ENCODE measurements around the gene WFDC13. TPM values are rescaled to one million over a fixed set of nuclear protein-coding genes. Genes with fewer than 3 reads are reported as not detected.
"Not testable (repeated sequence)": the region's sequence is repeated elsewhere in the genome, so short reads cannot be mapped to it uniquely, and the experiment has no call there.

The WFDC13 gene, protein sequence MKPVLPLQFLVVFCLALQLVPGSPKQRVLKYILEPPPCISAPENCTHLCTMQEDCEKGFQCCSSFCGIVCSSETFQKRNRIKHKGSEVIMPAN
- total RNA-seq, result not detected

DNA sequence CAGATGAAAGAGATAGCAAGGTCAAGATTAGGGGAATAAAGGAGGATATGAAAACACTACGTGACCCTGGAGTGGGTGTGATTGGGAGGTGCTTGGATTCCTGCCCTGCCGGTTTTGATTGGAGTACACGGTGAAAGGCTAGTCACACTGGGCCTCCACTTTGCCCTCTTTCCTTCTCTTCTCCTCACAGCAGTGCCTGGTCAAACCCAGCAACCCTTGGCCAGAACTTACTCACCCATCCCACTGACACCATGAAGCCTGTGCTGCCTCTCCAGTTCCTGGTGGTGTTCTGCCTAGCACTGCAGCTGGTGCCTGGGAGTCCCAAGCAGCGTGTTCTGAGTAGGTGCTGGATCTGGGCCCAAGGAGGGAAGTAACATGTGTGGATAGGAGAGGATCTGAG is at the start of gene WFDC13:
TSS of gene WFDC13 (plus strand) at position 166 of the 400 bp plus-strand sequence. CDS start at position 252, 86 bp downstream.
- ATAC-seq (no peak), DNase-seq (no peak)
- ChIA-PET CTCF (no interaction called here), POLR2A (no interaction called here)
- H3K9me3 Mint-ChIP-seq (ENCODE audit: insufficient read depth), result no peaks in the 10 kb centered on the region
- H3K27ac Mint-ChIP-seq, result no peak within 1 kb of the TSS
- no peaks in the 10 kb centered on the region for H3K36me3 Mint-ChIP-seq (ENCODE audit: low read depth)
- H3K4me1 Mint-ChIP-seq (ENCODE audit: low read depth), result no peaks in the 10 kb centered on the region
- H3K27me3 Mint-ChIP-seq (ENCODE audit: low read depth), result peaks cover 7% of the 10 kb centered on the region
- no peak within 1 kb of the TSS for H3K4me3 Mint-ChIP-seq

DNA sequence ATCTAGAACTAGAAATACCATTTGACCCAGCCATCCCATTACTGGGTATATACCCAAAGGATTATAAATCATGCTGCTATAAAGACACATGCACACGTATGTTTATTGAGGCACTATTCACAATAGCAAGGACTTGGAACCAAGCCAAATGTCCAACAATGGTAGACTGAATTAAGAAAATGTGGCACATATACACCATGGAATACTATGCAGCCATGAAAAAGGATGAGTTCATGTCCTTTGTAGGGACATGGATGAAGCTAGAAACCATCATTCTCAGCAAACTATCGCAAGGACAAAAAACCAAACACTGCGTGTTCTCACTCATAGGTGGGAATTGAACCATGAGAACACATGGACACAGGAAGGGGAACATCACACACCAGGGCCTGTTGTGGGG is 44.8 kb upstream of the WFDC13 start:
- H3K36me3 Mint-ChIP-seq (ENCODE audit: low read depth); DNase-seq; POLR2A ChIA-PET; H3K4me3 Mint-ChIP-seq; ATAC-seq; H3K27me3 Mint-ChIP-seq (ENCODE audit: low read depth); H3K9me3 Mint-ChIP-seq (ENCODE audit: insufficient read depth); H3K4me1 Mint-ChIP-seq (ENCODE audit: low read depth); H3K27ac Mint-ChIP-seq; CTCF ChIA-PET: not testable (repeated sequence)

DNA sequence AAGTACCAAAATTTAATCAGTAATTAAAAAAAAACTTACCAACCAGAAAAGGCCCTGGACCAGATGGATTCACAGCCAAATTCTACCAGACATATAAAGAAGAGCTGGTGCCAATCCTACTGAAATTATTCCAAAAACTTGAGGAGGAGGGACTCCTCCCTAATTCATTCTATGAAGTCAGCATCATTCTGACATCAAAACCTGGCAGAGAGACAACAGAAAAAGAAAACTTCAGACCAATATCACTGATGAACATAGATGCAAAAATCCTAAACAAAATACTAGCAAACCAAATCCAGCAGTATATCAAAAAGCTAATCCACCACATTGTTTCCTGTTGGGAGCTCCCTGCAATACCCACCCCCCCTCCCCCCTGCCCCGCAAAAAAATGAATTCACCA is 31.7 kb upstream of the WFDC13 start, which contains the start of gene WFDC11:
TSS of gene WFDC11 (minus strand) at position 101 of the 400 bp plus-strand sequence. CDS start 19,639 bp downstream, outside the sequence.
- H3K4me1 Mint-ChIP-seq (ENCODE audit: low read depth), result no peaks in the 10 kb centered on the region
- ChIA-PET CTCF (no interaction called here), POLR2A (no interaction called here)
- DNase-seq (no peak), ATAC-seq (no peak)
- H3K4me3 Mint-ChIP-seq, result no peak within 1 kb of the TSS
- no peaks in the 10 kb centered on the region for H3K36me3 Mint-ChIP-seq (ENCODE audit: low read depth)
- no peaks in the 10 kb centered on the region for H3K9me3 Mint-ChIP-seq (ENCODE audit: insufficient read depth)
- H3K27me3 Mint-ChIP-seq (ENCODE audit: low read depth), result peaks cover 22% of the 10 kb centered on the region
- no peak within 1 kb of the TSS for H3K27ac Mint-ChIP-seq

DNA sequence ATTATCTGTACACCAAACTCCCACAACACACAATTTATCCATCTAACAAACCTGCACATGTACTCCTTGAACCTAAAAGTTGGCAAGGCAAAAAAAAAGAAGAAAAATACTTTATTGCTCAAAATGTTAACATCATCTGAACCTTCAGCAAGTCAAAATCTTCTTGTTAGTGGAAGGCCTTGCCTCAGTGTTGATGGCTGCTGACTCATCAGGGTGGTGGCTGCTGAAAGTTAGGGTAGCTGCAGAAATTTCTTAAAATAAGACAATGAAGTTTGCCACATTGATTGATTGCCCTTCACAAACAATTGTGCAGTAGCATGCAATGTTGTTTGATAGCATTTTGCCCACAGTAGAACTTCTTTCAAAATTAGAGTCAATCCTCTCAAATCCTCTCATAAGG is 29.1 kb upstream of the WFDC13 start:
- POLR2A ChIA-PET, result no interaction called here
- no peak overlapping the region for H3K27ac Mint-ChIP-seq
- peaks cover 32% of the 10 kb centered on the region for H3K27me3 Mint-ChIP-seq (ENCODE audit: low read depth)
- no peaks in the 10 kb centered on the region for H3K9me3 Mint-ChIP-seq (ENCODE audit: insufficient read depth)
- H3K36me3 Mint-ChIP-seq (ENCODE audit: low read depth), result no peaks in the 10 kb centered on the region
- CTCF ChIA-PET, result no interaction called here
- no peak for DNase-seq
- H3K4me1 Mint-ChIP-seq (ENCODE audit: low read depth), result no peaks in the 10 kb centered on the region
- no peak overlapping the region for H3K4me3 Mint-ChIP-seq
- ATAC-seq, result no peak

DNA sequence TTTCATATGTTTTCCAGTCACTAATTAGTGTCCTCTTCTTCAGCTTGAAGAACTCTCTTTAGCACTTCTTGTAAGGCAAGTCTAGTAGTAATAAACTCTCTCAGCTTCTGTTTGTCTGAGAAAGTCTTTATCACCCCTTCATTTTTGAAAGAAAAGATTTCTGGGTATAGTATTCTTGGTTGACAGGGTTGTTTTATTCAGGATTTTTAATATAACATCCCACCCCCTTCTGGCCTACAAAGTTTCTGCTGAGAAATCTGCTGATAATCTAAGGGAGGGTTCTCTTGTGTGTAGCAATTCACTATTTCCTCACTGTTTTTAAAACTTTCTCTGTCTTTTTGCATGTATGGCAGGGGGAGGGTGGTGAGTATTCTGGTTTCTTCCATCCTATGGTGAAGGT is 22.2 kb upstream of the WFDC13 start:
- no peak for ATAC-seq
- peaks cover 21% of the 10 kb centered on the region for H3K27me3 Mint-ChIP-seq (ENCODE audit: low read depth)
- H3K36me3 Mint-ChIP-seq (ENCODE audit: low read depth), result no peaks in the 10 kb centered on the region
- no peak overlapping the region for H3K27ac Mint-ChIP-seq
- no peak overlapping the region for H3K4me3 Mint-ChIP-seq
- DNase-seq, result no peak
- CTCF ChIA-PET, result no interaction called here
- H3K9me3 Mint-ChIP-seq (ENCODE audit: insufficient read depth), result peaks cover 13% of the 10 kb centered on the region
- peaks cover 4% of the 10 kb centered on the region for H3K4me1 Mint-ChIP-seq (ENCODE audit: low read depth)
- POLR2A ChIA-PET, result no interaction called here

- no peaks in the 10 kb centered on the region for H3K9me3 Mint-ChIP-seq (ENCODE audit: insufficient read depth)
- no peak overlapping the region for H3K4me3 Mint-ChIP-seq
- peaks cover 3% of the 10 kb centered on the region for H3K27me3 Mint-ChIP-seq (ENCODE audit: low read depth)
- H3K4me1 Mint-ChIP-seq (ENCODE audit: low read depth), result peaks cover 4% of the 10 kb centered on the region
- no peak for ATAC-seq
- CTCF ChIA-PET, result no interaction called here
- POLR2A ChIA-PET, result no interaction called here
- no peak for DNase-seq
- H3K36me3 Mint-ChIP-seq (ENCODE audit: low read depth), result no peaks in the 10 kb centered on the region
- H3K27ac Mint-ChIP-seq, result no peak overlapping the region
These were observed 15.9 kb upstream of the WFDC13 start for GRCh38 chr20:45685896-45686295.

- H3K4me3 Mint-ChIP-seq; H3K9me3 Mint-ChIP-seq (ENCODE audit: insufficient read depth); POLR2A ChIA-PET; ATAC-seq; H3K27me3 Mint-ChIP-seq (ENCODE audit: low read depth); H3K36me3 Mint-ChIP-seq (ENCODE audit: low read depth); DNase-seq; H3K4me1 Mint-ChIP-seq (ENCODE audit: low read depth); H3K27ac Mint-ChIP-seq: not testable (repeated sequence)
- CTCF ChIA-PET, result interaction anchor here (1.7 kb wide), 1 partner anchor 78 kb away, joined by 4 read pairs; no protein-coding TSS in a partner anchor
These were observed 8.5 kb upstream of the WFDC13 start for GRCh38 chr20:45693346-45693745.

- no peaks in the 10 kb centered on the region for H3K36me3 Mint-ChIP-seq (ENCODE audit: low read depth)
- ChIA-PET CTCF (no interaction called here), POLR2A (no interaction called here)
- DNase-seq, result no peak
- peaks cover 2% of the 10 kb centered on the region for H3K27me3 Mint-ChIP-seq (ENCODE audit: low read depth)
- H3K4me3 Mint-ChIP-seq, result no peak overlapping the region
- ATAC-seq, result no peak
- no peak overlapping the region for H3K27ac Mint-ChIP-seq
- no peaks in the 10 kb centered on the region for H3K4me1 Mint-ChIP-seq (ENCODE audit: low read depth)
- H3K9me3 Mint-ChIP-seq (ENCODE audit: insufficient read depth), result no peaks in the 10 kb centered on the region
These were observed 6.3 kb upstream of the WFDC13 start for GRCh38 chr20:45695496-45695895.

DNA sequence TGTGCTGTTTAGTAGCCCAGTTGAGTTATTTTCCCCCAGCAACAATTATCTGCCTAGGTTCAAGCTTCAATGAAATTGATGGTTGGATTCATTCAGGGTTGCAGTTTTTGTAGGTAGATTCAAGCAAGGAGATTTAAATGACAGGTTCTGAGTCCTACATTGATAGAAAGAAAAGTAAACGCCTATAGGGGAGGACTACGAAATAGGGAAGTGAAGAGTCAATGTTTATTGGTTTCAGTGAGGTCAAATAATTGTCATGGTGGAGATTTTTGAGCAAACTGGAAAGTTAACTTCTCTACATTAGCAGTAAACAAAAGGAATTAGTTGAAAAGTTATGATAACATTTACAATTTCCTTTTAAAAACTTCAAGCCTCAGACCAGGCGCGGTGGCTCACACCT is 734 bp upstream of the WFDC13 start:
- POLR2A ChIA-PET, result no interaction called here

GRCh38 chr20:45704969-45705637 is 3.3 kb downstream of the WFDC13 start, which contains the start of gene WFDC10B:
TSS of gene WFDC10B (minus strand) at chr20:45705019. CDS start at chr20:45685992, 19,027 bp downstream.
- Mint-ChIP-seq H3K27me3 (ENCODE audit: low read depth) (peaks cover 8% of the 10 kb centered on the region), H3K36me3 (ENCODE audit: low read depth) (no peaks in the 10 kb centered on the region), H3K9me3 (ENCODE audit: insufficient read depth) (no peaks in the 10 kb centered on the region), H3K4me1 (ENCODE audit: low read depth) (no peaks in the 10 kb centered on the region), H3K27ac (no peak within 1 kb of the TSS), H3K4me3 (no peak within 1 kb of the TSS)
- DNase-seq (no peak), ATAC-seq (no peak)
- ChIA-PET CTCF (interaction anchor here (1.0 to 1.4 kb wide), 2 partner anchors 66 to 386 kb away, joined by 3 read pairs; no protein-coding TSS in a partner anchor), POLR2A (no interaction called here)

More for the DNA sequence above, 734 bp upstream of the WFDC13 start:
- ATAC-seq (no peak), DNase-seq (no peak)
- Mint-ChIP-seq H3K27ac (no peak overlapping the region), H3K4me1 (ENCODE audit: low read depth) (no peaks in the 10 kb centered on the region), H3K27me3 (ENCODE audit: low read depth) (peaks cover 7% of the 10 kb centered on the region), H3K9me3 (ENCODE audit: insufficient read depth) (no peaks in the 10 kb centered on the region), H3K4me3 (no peak overlapping the region), H3K36me3 (ENCODE audit: low read depth) (no peaks in the 10 kb centered on the region)
- CTCF ChIA-PET, result interaction anchor here (1.0 kb wide), 1 partner anchor 570 kb away, joined by 3 read pairs; no protein-coding TSS in a partner anchor

DNA sequence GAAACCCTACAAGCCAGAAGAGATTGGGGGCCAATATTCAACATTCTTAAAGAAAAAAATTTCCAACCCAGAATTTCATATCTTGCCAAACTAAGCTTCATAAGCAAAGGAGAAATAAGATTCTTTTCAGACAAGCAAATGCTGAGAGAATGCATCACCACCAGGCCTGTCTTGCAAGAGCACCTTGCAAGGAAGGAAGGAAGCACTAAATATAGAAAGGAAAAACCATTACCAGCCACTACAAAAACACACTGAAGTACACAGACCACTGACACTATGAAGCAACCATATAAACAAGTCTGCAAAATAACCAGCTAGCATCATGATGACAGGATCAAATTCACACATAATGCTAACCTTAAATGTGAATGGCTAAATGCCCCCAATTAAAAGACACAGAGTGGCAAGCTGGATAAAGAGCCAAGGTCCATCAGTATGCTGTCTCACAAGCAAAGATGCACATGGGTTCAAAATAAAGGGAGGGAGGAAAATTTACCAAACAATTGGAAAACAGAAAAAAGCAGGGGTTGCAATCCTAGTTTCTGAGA is 14.4 kb downstream of the WFDC13 start:
- H3K27me3 Mint-ChIP-seq (ENCODE audit: low read depth), result peaks cover 21% of the 10 kb centered on the region
- H3K4me1 Mint-ChIP-seq (ENCODE audit: low read depth), result peaks cover 21% of the 10 kb centered on the region
- H3K36me3 Mint-ChIP-seq (ENCODE audit: low read depth); DNase-seq; H3K27ac Mint-ChIP-seq; H3K9me3 Mint-ChIP-seq (ENCODE audit: insufficient read depth); POLR2A ChIA-PET; ATAC-seq: not testable (repeated sequence)
- H3K4me3 Mint-ChIP-seq, result peak overlapping the region; percentile 4
- CTCF ChIA-PET, result interaction anchor here (2.2 kb wide), 1 partner anchor 55 kb away, joined by 4 read pairs; no protein-coding TSS in a partner anchor

- ChIA-PET POLR2A (no interaction called here), CTCF (interaction anchor here (1.4 kb wide), 1 partner anchor 49 kb away, joined by 3 read pairs; no protein-coding TSS in a partner anchor)
- no peaks in the 10 kb centered on the region for H3K9me3 Mint-ChIP-seq (ENCODE audit: insufficient read depth)
- H3K27ac Mint-ChIP-seq, result no peak within 1 kb of the TSS
- H3K4me1 Mint-ChIP-seq (ENCODE audit: low read depth), result no peaks in the 10 kb centered on the region
- H3K27me3 Mint-ChIP-seq (ENCODE audit: low read depth), result peaks cover 24% of the 10 kb centered on the region
- H3K4me3 Mint-ChIP-seq, result no peak within 1 kb of the TSS
- DNase-seq, result no peak
- no peak for ATAC-seq
- H3K36me3 Mint-ChIP-seq (ENCODE audit: low read depth), result no peaks in the 10 kb centered on the region
These were observed 20.2 kb downstream of the WFDC13 start, which contains the start of gene SPINT4 for GRCh38 chr20:45722047-45722446. TSS of gene SPINT4 (plus strand) at chr20:45722347. CDS start at chr20:45722368, 21 bp downstream.

Data from activated CD8-positive, alpha-beta T cell treated with anti-CD3 and anti-CD28 coated beads, Interleukin-2, amount 10 ng/mL, durations not matched to agents 7 days and 5 days (primary cell).